ENCODE results near the gene OTUD7B. TPM values are rescaled to one million over a fixed set of nuclear protein-coding genes. Genes with fewer than 3 reads are reported as not detected.

OTUD7B gene
- total and polyA plus RNA-seq, 10 of the 15 experiments (the other 5 are each of a cell fraction or from before 2014, with no cell fraction given): 1.7 to 24.9 (median 6.6) TPM

- TF ChIP-seq ZNF274 (IDR thresholded peaks at IDR 0.05; ENCODE audit: insufficient read depth, insufficient read length) (no peak), RAD51 (IDR thresholded peaks at IDR 0.05) (0 out of 2 replicates have a peak, but pooled peaks have one; percentile 29), EED (IDR thresholded peaks at IDR 0.05; ENCODE audit: low read depth) (peak; percentile 98), SIX5 (IDR thresholded peaks at IDR 0.05; ENCODE audit: low read depth, low read length, severe bottlenecking) (no peak), BMI1 (IDR thresholded peaks at IDR 0.05; ENCODE audit: borderline replicate concordance) (peak; percentile 65; the same call in 1 of the 2 replicates), ATF3 (IDR thresholded peaks at IDR 0.05; ENCODE audit: borderline replicate concordance, extremely low read depth, low read depth, low read length) (no peak), BCL3 (IDR thresholded peaks at IDR 0.05; ENCODE audit: borderline replicate concordance, insufficient read depth, low read depth, low read length, poor library complexity, severe bottlenecking) (peak; percentile 61), MEF2A (IDR thresholded peaks at IDR 0.05; ENCODE audit: insufficient read depth, low read depth, low read length) (peak; percentile 91), YBX1 (IDR thresholded peaks at IDR 0.05) (no peak), LARP7 (IDR thresholded peaks at IDR 0.05) (no peak), KLF5 (IDR thresholded peaks at IDR 0.05; ENCODE audit: partially characterized antibody) (no peak), MAX (IDR thresholded peaks at IDR 0.05; ENCODE audit: low read depth, low read length) (no peak), POLR2AphosphoS5 (IDR thresholded peaks at IDR 0.05; ENCODE audit: low read length) (no peak), IRF3 (IDR thresholded peaks at IDR 0.05) (no peak), CTCF (IDR thresholded peaks at IDR 0.05 in 2 of 3, conservative IDR thresholded peaks at IDR 0.05 in 1 of 3; ENCODE audit: control insufficient read depth in 2 of 3, extremely low read depth in 1 of 3, insufficient read depth in 1 of 3, low read depth in 3 of 3, low read length in 3 of 3) (no peak), CREB1 (IDR thresholded peaks at IDR 0.05; ENCODE audit: low read depth) (0 out of 2 replicates have a peak, but pooled peaks have one; percentile 51), NR2F1 (conservative IDR thresholded peaks at IDR 0.05) (peak; percentile 76), NBN (IDR thresholded peaks at IDR 0.05) (peak; percentile 84), EP300 (IDR thresholded peaks at IDR 0.05; ENCODE audit: borderline replicate concordance in 1 of 2, control insufficient read depth in 1 of 2, low read depth in 2 of 2, low read length in 2 of 2) (peak; percentile 86 to 94; a peak in 3 of 4 replicates), NFYA (IDR thresholded peaks at IDR 0.05; ENCODE audit: borderline replicate concordance, low read depth, low read length) (no peak), MLLT1 (IDR thresholded peaks at IDR 0.05) (peak; percentile 99), TBL1XR1 (IDR thresholded peaks at IDR 0.05; ENCODE audit: low read depth, low read length) (peak; percentile 96), STAT1 (conservative IDR thresholded peaks at IDR 0.05) (no peak), RCOR1 (conservative IDR thresholded peaks at IDR 0.05; ENCODE audit: low read depth, low read length) (0 out of 2 replicates have a peak, but pooled peaks have one; percentile 33), MTA3 (IDR thresholded peaks at IDR 0.05; ENCODE audit: borderline replicate concordance, low read length) (peak; percentile 98)
Measured at GRCh38 chr1:149997585-149998262, 12.8 kb downstream of the OTUD7B start (continued).
